ENCODE data around the gene AEBP1. TPM values are rescaled to one million over a fixed set of nuclear protein-coding genes. Genes with fewer than 3 reads are reported as not detected.

AEBP1 gene
- total RNA-seq, 1 experiment from 2014 or later = 49.3 TPM

DNA sequence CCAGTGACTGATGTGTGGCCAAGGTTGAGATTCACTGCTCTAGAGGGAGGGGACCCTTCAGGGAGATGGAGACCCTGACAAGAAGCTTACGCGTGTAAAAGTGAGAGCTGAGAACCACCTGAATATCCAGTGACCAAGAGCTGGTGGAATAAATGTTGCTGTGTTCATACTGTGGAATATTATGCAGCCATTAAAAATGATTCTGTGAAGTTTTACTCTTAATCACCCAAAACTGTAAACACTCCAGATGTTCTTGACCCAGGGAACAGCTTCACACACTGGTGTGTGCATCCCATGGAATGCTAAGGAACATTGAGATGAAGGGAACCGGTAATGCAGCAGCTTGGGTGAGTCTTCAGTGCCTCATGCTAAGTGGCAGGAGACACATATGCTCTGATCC is 17.5 kb upstream of the AEBP1 start:
- no peak overlapping the region for H3K18ac ChIP-seq (ENCODE audit: insufficient read length, low read depth, low read length)
- H4K91ac ChIP-seq (ENCODE audit: insufficient read length, low read depth, low read length) = no peak overlapping the region

More for the DNA sequence above, 17.5 kb upstream of the AEBP1 start:
- Histone ChIP-seq H3K79me2 (ENCODE audit: insufficient read depth, low read length) (no peaks in the 10 kb centered on the region), H2AK5ac (ENCODE audit: insufficient read length, low read length) (no peak overlapping the region), H2BK5ac (ENCODE audit: insufficient read length, low read length) (no peak overlapping the region), H3K14ac (ENCODE audit: insufficient read depth, low read length) (no peak overlapping the region), H4K8ac (replicated peaks; ENCODE audit: insufficient read length, low read depth, low read length) (no peak overlapping the region), H3K56ac (ENCODE audit: insufficient read length, low read depth, low read length) (no peak overlapping the region), H2BK12ac (ENCODE audit: insufficient read length, low read depth, low read length) (no peak overlapping the region), H3K27me3 (ENCODE audit: insufficient read depth, low read length) (no peaks in the 10 kb centered on the region; the same call in 1 of the 2 replicates), H3K4me2 (ENCODE audit: insufficient read depth, insufficient read length, low read length) (no peak overlapping the region), H3K9me3 (ENCODE audit: control insufficient read depth, low read depth, low read length) (no peaks in the 10 kb centered on the region), H3K4ac (ENCODE audit: low read depth, low read length) (no peak overlapping the region), H4K20me1 (ENCODE audit: control insufficient read depth, insufficient read depth, insufficient read length) (no peaks in the 10 kb centered on the region), H3K9ac (ENCODE audit: extremely low read depth, insufficient read length, low read length) (no peak overlapping the region), H2AFZ (ENCODE audit: low read length) (no peak overlapping the region), H4K5ac (ENCODE audit: insufficient read length, low read depth, low read length) (no peak overlapping the region), H2BK15ac (ENCODE audit: low read depth, low read length) (no peak overlapping the region), H3K23me2 (ENCODE audit: insufficient read length, low read depth, low read length, poor library complexity, severe bottlenecking) (no peaks in the 10 kb centered on the region), H3K27ac (ENCODE audit: insufficient read length, low read depth, low read length) (no peak overlapping the region), H2BK20ac (ENCODE audit: low read depth, low read length, poor library complexity, severe bottlenecking) (no peak overlapping the region), H3T11ph (ENCODE audit: low read length) (no peak overlapping the region), H3K79me1 (ENCODE audit: insufficient read depth, low read depth, low read length, poor library complexity, severe bottlenecking) (no peaks in the 10 kb centered on the region), H2BK120ac (ENCODE audit: low read depth, low read length, poor library complexity, severe bottlenecking) (no peak overlapping the region), H3K23ac (ENCODE audit: insufficient read length, low read depth, low read length) (no peak overlapping the region), H3K4me1 (ENCODE audit: insufficient read depth, low read length) (no peaks in the 10 kb centered on the region)
- peaks cover 5 to 16% of the 10 kb centered on the region in 2 experiments; a peak in 3 of 4 replicates for H3K4me1 Mint-ChIP-seq
- TF ChIP-seq, protein P1, sequence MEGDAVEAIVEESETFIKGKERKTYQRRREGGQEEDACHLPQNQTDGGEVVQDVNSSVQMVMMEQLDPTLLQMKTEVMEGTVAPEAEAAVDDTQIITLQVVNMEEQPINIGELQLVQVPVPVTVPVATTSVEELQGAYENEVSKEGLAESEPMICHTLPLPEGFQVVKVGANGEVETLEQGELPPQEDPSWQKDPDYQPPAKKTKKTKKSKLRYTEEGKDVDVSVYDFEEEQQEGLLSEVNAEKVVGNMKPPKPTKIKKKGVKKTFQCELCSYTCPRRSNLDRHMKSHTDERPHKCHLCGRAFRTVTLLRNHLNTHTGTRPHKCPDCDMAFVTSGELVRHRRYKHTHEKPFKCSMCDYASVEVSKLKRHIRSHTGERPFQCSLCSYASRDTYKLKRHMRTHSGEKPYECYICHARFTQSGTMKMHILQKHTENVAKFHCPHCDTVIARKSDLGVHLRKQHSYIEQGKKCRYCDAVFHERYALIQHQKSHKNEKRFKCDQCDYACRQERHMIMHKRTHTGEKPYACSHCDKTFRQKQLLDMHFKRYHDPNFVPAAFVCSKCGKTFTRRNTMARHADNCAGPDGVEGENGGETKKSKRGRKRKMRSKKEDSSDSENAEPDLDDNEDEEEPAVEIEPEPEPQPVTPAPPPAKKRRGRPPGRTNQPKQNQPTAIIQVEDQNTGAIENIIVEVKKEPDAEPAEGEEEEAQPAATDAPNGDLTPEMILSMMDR (conservative IDR thresholded peaks at IDR 0.05) = no peak
- H3K27me3 Mint-ChIP-seq (ENCODE audit: low read depth) = peaks cover 29% of the 10 kb centered on the region
- no peak for DNase-seq
- no CpG with 5 or more reads among the region's 3 CpGs for WGBS (ENCODE audit: extremely low coverage, insufficient read length, low lambda C conversion rate)
- H3K36me3 Mint-ChIP-seq (ENCODE audit: insufficient read depth in 1 of 3, low read depth in 3 of 3) = no peaks in the 10 kb centered on the region
- no peak overlapping the region for H3K27ac Mint-ChIP-seq
- no peaks in the 10 kb centered on the region; a peak in 1 of 5 replicates for H3K9me3 Mint-ChIP-seq
- no peak overlapping the region for H3K4me3 Mint-ChIP-seq
